ENCODE data around the gene CASP10.
"Not testable (repeated sequence)": the region's sequence is repeated elsewhere in the genome, so short reads cannot be mapped to it uniquely, and the experiment has no call there.

Gene CASP10

DNA sequence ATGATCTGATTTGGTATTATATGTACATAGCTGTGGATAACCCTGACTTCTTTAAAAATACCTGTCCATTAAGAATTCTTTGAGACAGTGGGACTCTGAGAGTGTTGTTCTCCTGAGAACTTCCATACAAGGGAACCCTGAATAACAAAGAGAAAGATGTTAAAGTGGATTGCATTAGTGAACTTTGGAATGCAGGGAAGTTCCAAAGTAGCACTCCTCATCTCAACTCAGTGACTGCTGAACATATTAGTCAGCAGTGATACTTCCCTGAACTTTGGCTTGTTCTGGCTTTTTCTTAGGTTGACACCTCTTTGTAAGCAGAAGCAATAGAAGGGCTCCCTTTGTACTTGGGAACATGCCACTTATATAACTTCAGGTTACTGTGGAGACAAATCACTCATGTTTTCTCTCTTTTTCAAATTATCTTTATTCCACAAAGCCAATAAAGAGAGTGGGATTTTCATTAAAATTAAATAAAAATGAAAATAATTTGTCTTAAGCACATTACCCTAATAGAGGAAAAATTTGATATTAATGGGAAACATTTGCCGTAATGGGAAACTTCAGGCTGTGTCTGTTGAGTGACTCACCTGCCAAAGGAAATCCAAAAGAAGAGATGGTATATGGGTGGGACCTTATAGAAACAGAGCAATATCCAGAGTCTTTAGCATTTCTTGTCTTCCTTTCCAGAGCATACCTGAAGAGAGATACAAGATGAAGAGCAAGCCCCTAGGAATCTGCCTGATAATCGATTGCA is 33.7 kb upstream of the CASP10 start:
- Histone ChIP-seq H3K4me2 (ENCODE audit: insufficient read depth, low read length) (no peak overlapping the region), H3K4me3 (ENCODE audit: low read depth in 1 of 2, low read length in 2 of 2) (no peak overlapping the region), H3K27ac (ENCODE audit: low read length) (no peak overlapping the region), H3K9ac (ENCODE audit: low read depth, low read length) (no peak overlapping the region), H3K9me3 (ENCODE audit: insufficient read depth, low read length, severe bottlenecking) (no peaks in the 10 kb centered on the region), H3K4me1 (ENCODE audit: insufficient read depth, low read length) (no peaks in the 10 kb centered on the region), H3K27me3 (ENCODE audit: insufficient read depth, low read length, poor library complexity) (no peaks in the 10 kb centered on the region), H3K36me3 (ENCODE audit: insufficient read depth, low read length) (peaks cover 13% of the 10 kb centered on the region; the same call in 1 of the 2 replicates), H2AFZ (ENCODE audit: low read depth, low read length) (no peak overlapping the region), H3K79me2 (ENCODE audit: insufficient read depth, low read length) (no peaks in the 10 kb centered on the region), H4K20me1 (ENCODE audit: insufficient read depth, low read length) (no peaks in the 10 kb centered on the region)
- ATAC-seq (ENCODE audit: insufficient read depth, low read depth), result no peak
- TF ChIP-seq EZH2 (IDR thresholded peaks at IDR 0.05; ENCODE audit: borderline replicate concordance, low read depth, low read length, severe bottlenecking), result no peak
- no peak for DNase-seq

DNA sequence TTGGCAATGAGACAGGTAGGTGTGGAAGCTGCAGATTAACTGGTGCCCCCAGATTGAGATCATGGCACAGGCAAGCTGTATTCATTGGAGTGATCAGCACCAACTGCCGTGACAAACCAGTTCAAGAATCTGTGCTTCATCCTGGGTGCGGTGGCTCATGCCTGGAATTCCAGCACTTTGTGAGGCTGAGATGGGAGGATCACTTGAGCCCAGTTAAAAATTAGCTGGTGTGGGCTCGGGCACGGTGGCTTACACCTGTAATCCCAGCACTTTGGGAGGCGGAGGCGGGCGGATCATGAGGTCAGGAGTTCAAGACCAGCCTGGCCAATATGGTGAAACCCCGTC is 33.1 kb upstream of the CASP10 start:
- H3K27ac ChIP-seq (ENCODE audit: low read length); H3K27me3 ChIP-seq (ENCODE audit: insufficient read depth, low read length, poor library complexity); H3K9me3 ChIP-seq (ENCODE audit: insufficient read depth, low read length, severe bottlenecking); H2AFZ ChIP-seq (ENCODE audit: low read depth, low read length); H3K9ac ChIP-seq (ENCODE audit: low read depth, low read length); H3K4me3 ChIP-seq (ENCODE audit: low read depth in 1 of 2, low read length in 2 of 2); H3K79me2 ChIP-seq (ENCODE audit: insufficient read depth, low read length); DNase-seq; ATAC-seq (ENCODE audit: insufficient read depth, low read depth); H3K4me2 ChIP-seq (ENCODE audit: insufficient read depth, low read length); H3K4me1 ChIP-seq (ENCODE audit: insufficient read depth, low read length); H4K20me1 ChIP-seq (ENCODE audit: insufficient read depth, low read length): not testable (repeated sequence)
- peaks cover 19% of the 10 kb centered on the region; the same call in 1 of the 2 replicates for H3K36me3 ChIP-seq (ENCODE audit: insufficient read depth, low read length)

DNA sequence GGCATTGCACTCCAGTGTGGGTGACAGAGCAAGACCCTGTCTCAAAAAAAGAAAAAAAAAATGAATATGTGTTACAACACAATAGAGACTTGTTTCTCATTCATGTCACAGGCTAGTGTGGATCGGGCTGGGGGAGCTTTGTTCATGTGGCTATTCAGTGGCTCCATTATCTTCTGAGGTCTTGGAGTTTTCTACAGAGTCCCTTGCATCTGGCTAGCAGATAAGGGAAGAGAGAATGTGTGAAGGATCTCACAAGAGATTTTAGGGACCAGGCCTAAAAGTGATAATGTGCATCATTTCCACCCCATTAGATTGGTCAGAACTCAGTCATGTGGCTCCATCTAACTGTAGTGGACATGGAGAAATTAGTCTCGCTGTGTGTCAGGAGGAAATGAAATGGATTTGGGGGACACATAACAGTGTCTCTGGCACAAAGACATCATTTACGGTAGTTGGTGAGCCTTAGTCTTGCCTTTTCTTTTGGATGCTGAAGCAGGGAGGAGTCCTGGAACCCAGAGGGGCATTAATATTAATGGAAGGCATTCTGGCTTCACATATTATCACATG is 32.4 kb upstream of the CASP10 start:
- no peak overlapping the region for H2AFZ ChIP-seq (ENCODE audit: low read depth, low read length)
- peaks cover 21% of the 10 kb centered on the region; the same call in 1 of the 2 replicates for H3K36me3 ChIP-seq (ENCODE audit: insufficient read depth, low read length)
- no peaks in the 10 kb centered on the region for H4K20me1 ChIP-seq (ENCODE audit: insufficient read depth, low read length)
- no peak overlapping the region for H3K27ac ChIP-seq (ENCODE audit: low read length)
- H3K27me3 ChIP-seq (ENCODE audit: insufficient read depth, low read length, poor library complexity), result no peaks in the 10 kb centered on the region
- H3K4me2 ChIP-seq (ENCODE audit: insufficient read depth, low read length), result no peak overlapping the region
- ATAC-seq (ENCODE audit: insufficient read depth, low read depth) (no peak), DNase-seq (no peak)
- H3K4me3 ChIP-seq (ENCODE audit: low read depth in 1 of 2, low read length in 2 of 2), result no peak overlapping the region
- no peak overlapping the region for H3K9ac ChIP-seq (ENCODE audit: low read depth, low read length)
- TF ChIP-seq EZH2 (IDR thresholded peaks at IDR 0.05; ENCODE audit: borderline replicate concordance, low read depth, low read length, severe bottlenecking), result no peak
- TF ChIP-seq, protein P1, sequence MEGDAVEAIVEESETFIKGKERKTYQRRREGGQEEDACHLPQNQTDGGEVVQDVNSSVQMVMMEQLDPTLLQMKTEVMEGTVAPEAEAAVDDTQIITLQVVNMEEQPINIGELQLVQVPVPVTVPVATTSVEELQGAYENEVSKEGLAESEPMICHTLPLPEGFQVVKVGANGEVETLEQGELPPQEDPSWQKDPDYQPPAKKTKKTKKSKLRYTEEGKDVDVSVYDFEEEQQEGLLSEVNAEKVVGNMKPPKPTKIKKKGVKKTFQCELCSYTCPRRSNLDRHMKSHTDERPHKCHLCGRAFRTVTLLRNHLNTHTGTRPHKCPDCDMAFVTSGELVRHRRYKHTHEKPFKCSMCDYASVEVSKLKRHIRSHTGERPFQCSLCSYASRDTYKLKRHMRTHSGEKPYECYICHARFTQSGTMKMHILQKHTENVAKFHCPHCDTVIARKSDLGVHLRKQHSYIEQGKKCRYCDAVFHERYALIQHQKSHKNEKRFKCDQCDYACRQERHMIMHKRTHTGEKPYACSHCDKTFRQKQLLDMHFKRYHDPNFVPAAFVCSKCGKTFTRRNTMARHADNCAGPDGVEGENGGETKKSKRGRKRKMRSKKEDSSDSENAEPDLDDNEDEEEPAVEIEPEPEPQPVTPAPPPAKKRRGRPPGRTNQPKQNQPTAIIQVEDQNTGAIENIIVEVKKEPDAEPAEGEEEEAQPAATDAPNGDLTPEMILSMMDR (IDR thresholded peaks at IDR 0.05; ENCODE audit: borderline replicate concordance, extremely low read depth, low read length, poor library complexity, severe bottlenecking), result no peak
- H3K79me2 ChIP-seq (ENCODE audit: insufficient read depth, low read length), result no peaks in the 10 kb centered on the region
- no peaks in the 10 kb centered on the region for H3K9me3 ChIP-seq (ENCODE audit: insufficient read depth, low read length, severe bottlenecking)
- H3K4me1 ChIP-seq (ENCODE audit: insufficient read depth, low read length), result no peaks in the 10 kb centered on the region

DNA sequence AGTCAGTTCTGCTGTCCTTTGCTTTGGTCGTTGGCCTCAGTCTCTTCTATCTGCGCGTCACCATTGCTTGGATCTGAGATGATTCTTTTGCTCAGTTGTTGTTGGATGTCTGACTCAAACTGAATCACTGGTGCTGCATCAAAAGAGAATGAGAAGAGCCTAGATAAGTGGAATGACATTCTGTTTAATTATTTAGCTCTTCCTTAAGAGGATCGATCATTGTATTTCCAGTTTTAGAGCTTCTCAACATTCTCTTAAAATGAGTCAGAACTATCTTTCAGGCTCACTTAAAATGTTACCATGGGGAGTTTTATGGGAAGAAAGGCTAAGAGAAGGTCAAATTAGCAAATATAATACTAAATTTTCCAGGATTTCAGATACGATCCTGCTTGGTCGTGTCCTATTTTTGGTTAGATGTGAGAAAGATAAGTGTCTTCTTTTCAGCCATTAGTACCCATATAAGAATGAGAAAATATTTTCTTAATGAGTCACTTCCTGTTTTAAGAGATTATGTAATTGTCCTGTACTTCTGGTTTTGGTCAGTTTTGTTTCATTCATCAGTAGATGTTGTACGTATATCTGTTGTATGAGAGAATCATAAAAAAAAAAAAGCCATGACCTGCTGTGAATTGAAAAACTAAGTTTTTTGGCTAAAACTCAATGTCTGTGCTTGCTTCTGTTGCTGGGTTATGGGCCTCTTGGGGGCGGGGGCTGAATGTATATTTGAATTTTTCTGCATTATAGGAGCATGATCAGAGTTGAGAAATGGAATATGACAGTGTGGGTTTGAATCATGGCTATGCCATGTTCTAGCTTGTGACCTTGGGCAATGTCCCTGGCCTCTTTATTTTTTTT is 31.6 kb upstream of the CASP10 start:
- no peaks in the 10 kb centered on the region for H3K9me3 ChIP-seq (ENCODE audit: insufficient read depth, low read length, severe bottlenecking)
- H3K79me2 ChIP-seq (ENCODE audit: insufficient read depth, low read length), result no peaks in the 10 kb centered on the region
- no peaks in the 10 kb centered on the region for H3K27me3 ChIP-seq (ENCODE audit: insufficient read depth, low read length, poor library complexity)
- no peak overlapping the region for H3K4me3 ChIP-seq (ENCODE audit: low read depth in 1 of 2, low read length in 2 of 2)
- no peak overlapping the region for H3K27ac ChIP-seq (ENCODE audit: low read length)
- H3K36me3 ChIP-seq (ENCODE audit: insufficient read depth, low read length), result peaks cover 22% of the 10 kb centered on the region; the same call in 1 of the 2 replicates
- H2AFZ ChIP-seq (ENCODE audit: low read depth, low read length), result no peak overlapping the region
- no peak for TF ChIP-seq EZH2 (IDR thresholded peaks at IDR 0.05; ENCODE audit: borderline replicate concordance, low read depth, low read length, severe bottlenecking)
- TF ChIP-seq, protein P1 (IDR thresholded peaks at IDR 0.05; ENCODE audit: borderline replicate concordance, extremely low read depth, low read length, poor library complexity, severe bottlenecking), result no peak
- H3K4me1 ChIP-seq (ENCODE audit: insufficient read depth, low read length), result no peaks in the 10 kb centered on the region
- ATAC-seq (ENCODE audit: insufficient read depth, low read depth), result no peak
- H3K4me2 ChIP-seq (ENCODE audit: insufficient read depth, low read length), result no peak overlapping the region
- H3K9ac ChIP-seq (ENCODE audit: low read depth, low read length), result no peak overlapping the region
- H4K20me1 ChIP-seq (ENCODE audit: insufficient read depth, low read length), result no peaks in the 10 kb centered on the region
- DNase-seq, result no peak
